Right atrium auricular region (tissue), 2 donors: Measurements from ENCODE around the gene OMG. TPM values are rescaled to one million over a fixed set of nuclear protein-coding genes. Genes with fewer than 3 reads are reported as not detected.
"Not testable (repeated sequence)": the region's sequence is repeated elsewhere in the genome, so short reads cannot be mapped to it uniquely, and the experiment has no call there.

Source experiments
- DNase-seq: peaks from one replicate; pipeline ENCODE4 v3.0.0-alpha.2; 2019; ENCODE audit warnings: low spot score
- H3K27ac ChIP-seq, 2 donors: fragments of 200-600 bp; sonication (generic); 1 replicate in 1 of 2; 2 replicates in 1 of 2; pipeline ENCODE4 v1.5.1; 2016 to 2019
- H3K27me3 ChIP-seq, 2 donors: fragments of 200-600 bp; sonication (generic); one replicate each; pipeline versions ENCODE4 v1.5.1 to v1.6.0; 2017 to 2019
- H3K36me3 ChIP-seq: fragments of 200-600 bp; sonication (generic); one replicate; pipeline ENCODE4 v1.5.1; 2016
- H3K4me1 ChIP-seq, 2 donors: fragments of 200-600 bp; sonication (generic); one replicate each; pipeline versions ENCODE4 v1.5.1 to v1.6.0; 2017 to 2019
- H3K4me3 ChIP-seq, 2 donors: fragments of 200-600 bp; sonication (generic); 1 replicate in 1 of 2; 2 replicates in 1 of 2; pipeline ENCODE4 v1.5.1; 2017 to 2019; ENCODE audit warnings: mild to moderate bottlenecking in 1 of 2, moderate library complexity in 1 of 2
- H3K9me3 ChIP-seq, 2 donors: fragments of 200-600 bp; sonication (generic); one replicate each; pipeline ENCODE4 v1.5.1; 2019
- CTCF ChIP-seq, 2 donors: fragments of 200-600 bp; sonication (generic); IDR thresholded peaks; one replicate each; pipeline ENCODE4 v1.5.1; 2019; ENCODE audit warnings: antibody characterized with exemption in 2 of 2
- total RNA-seq, 2 donors: library from RNA; depleted of rRNA; stranded (reverse); fragments of >200 nt; gene quantifications; one replicate each; pipeline ENCODE4 v1.1.0, GENCODE V29; 2016

OMG gene
- total RNA-seq, 2 donors from 2014 or later, result 0.47 to 0.74 TPM

DNA sequence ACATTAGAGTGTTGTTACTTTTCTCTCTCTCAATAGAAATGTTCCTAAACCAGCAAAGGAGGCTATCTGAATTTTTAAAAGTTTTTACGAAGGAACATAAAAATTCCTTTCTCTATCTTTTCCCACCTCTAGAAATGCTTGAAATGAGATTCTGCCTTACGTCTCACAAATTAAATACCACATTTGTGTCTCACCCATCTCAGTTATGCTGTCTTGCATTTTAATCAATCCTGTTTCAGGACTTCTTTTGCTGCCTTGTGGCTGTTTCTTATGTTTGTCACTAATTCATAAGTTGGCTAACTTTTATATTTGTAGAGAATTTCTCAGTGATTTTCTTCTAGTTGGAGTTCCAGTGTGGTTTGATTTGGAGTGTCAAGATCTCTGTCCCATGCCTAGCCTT, 3.5 kb downstream of the OMG start:
- DNase-seq, result no peak
- TF ChIP-seq CTCF (IDR thresholded peaks at IDR 0.05), result no peak
- H3K36me3 ChIP-seq, result no peaks in the 10 kb centered on the region
- H3K27ac ChIP-seq, result no peak overlapping the region
- H3K4me1 ChIP-seq, result no peaks in the 10 kb centered on the region
- no peaks in the 10 kb centered on the region for H3K27me3 ChIP-seq
- no peak overlapping the region for H3K4me3 ChIP-seq
- H3K9me3 ChIP-seq, result no peaks in the 10 kb centered on the region

GRCh38 chr17:31291820-31292219, 5.2 kb downstream of the OMG start:
- no peak for TF ChIP-seq CTCF (IDR thresholded peaks at IDR 0.05)
- Histone ChIP-seq H3K4me1 (no peaks in the 10 kb centered on the region), H3K36me3 (no peaks in the 10 kb centered on the region), H3K9me3 (no peaks in the 10 kb centered on the region), H3K4me3 (no peak overlapping the region), H3K27me3 (no peaks in the 10 kb centered on the region), H3K27ac (no peak overlapping the region)
- no peak for DNase-seq

GRCh38 chr17:31289790-31290189, 7.2 kb downstream of the OMG start:
- Histone ChIP-seq H3K9me3 (no peaks in the 10 kb centered on the region), H3K4me1 (no peaks in the 10 kb centered on the region), H3K27me3 (no peaks in the 10 kb centered on the region), H3K27ac (no peak overlapping the region), H3K4me3 (no peak overlapping the region), H3K36me3 (no peaks in the 10 kb centered on the region)
- no peak for DNase-seq
- no peak for TF ChIP-seq CTCF (IDR thresholded peaks at IDR 0.05)

DNA sequence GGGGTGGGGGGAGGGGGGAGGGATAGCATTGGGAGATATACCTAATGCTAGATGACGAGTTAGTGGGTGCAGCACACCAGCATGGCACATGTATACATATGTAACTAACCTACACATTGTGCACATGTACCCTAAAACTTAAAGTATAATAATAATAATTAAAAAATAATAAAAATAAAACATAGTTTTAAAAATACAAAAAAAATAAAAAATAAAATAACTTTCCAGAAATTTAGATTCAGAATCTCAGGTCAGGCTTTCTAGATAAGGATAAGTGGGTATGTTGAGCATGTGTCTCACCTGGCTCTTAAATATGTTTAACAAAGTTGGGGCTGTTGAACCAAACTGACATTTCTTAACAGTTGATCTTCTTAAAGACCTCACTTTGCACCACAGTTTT, 9.1 kb downstream of the OMG start:
- H3K27ac ChIP-seq, DNase-seq, H3K4me3 ChIP-seq, H3K27me3 ChIP-seq, H3K36me3 ChIP-seq, H3K4me1 ChIP-seq, H3K9me3 ChIP-seq: not testable (repeated sequence)

GRCh38 chr17:31286587-31286986, 10.5 kb downstream of the OMG start:
- no peak for DNase-seq
- no peaks in the 10 kb centered on the region for H3K36me3 ChIP-seq
- H3K27ac ChIP-seq, result no peak overlapping the region
- no peaks in the 10 kb centered on the region for H3K27me3 ChIP-seq
- no peaks in the 10 kb centered on the region for H3K9me3 ChIP-seq
- no peak for TF ChIP-seq CTCF (IDR thresholded peaks at IDR 0.05)
- H3K4me3 ChIP-seq, result no peak overlapping the region
- H3K4me1 ChIP-seq, result no peaks in the 10 kb centered on the region

GRCh38 chr17:31283841-31284240, 13.2 kb downstream of the OMG start:
- Histone ChIP-seq H3K27ac (no peak overlapping the region), H3K9me3 (no peaks in the 10 kb centered on the region), H3K4me1 (no peaks in the 10 kb centered on the region), H3K4me3 (no peak overlapping the region), H3K36me3 (peaks cover 9% of the 10 kb centered on the region), H3K27me3 (no peaks in the 10 kb centered on the region)
- TF ChIP-seq CTCF (IDR thresholded peaks at IDR 0.05), result no peak
- no peak for DNase-seq
